Esophagus squamous epithelium (tissue), 5 donors: ENCODE results near the gene COQ8A. TPM values are rescaled to one million over a fixed set of nuclear protein-coding genes. Genes with fewer than 3 reads are reported as not detected.

ENCODE experiments used
- DNase-seq: peaks from one replicate; lab custom pipeline; 2025; lab: John Stamatoyannopoulos, UW
- H3K27ac ChIP-seq, 4 donors: fragments of 200-600 bp; sonication (generic); one replicate each; pipeline ENCODE4 v1.5.1; 2016 to 2019; ENCODE audit warnings: mild to moderate bottlenecking in 1 of 4
- H3K27me3 ChIP-seq, 4 donors: fragments of 200-600 bp; sonication (generic); 1 replicate in 3 of 4; 2 replicates in 1 of 4; pipeline versions ENCODE4 v1.5.1 to v1.6.0; 2017 to 2021; ENCODE audit warnings: antibody characterized with exemption in 1 of 4
- H3K36me3 ChIP-seq, 3 donors: fragments of 200-600 bp; sonication (generic); one replicate each; pipeline ENCODE4 v1.5.1; 2016 to 2019
- H3K4me1 ChIP-seq, 3 donors: fragments of 200-600 bp; sonication (generic); one replicate each; pipeline ENCODE4 v1.5.1; 2017 to 2019
- H3K4me3 ChIP-seq, 4 donors: fragments of 200-600 bp; sonication (generic); 1 replicate in 3 of 4; 2 replicates in 1 of 4; pipeline ENCODE4 v1.5.1; 2016 to 2019; ENCODE audit warnings: mild to moderate bottlenecking in 2 of 4, moderate library complexity in 1 of 4
- H3K9me3 ChIP-seq, 3 donors: fragments of 200-600 bp; sonication (generic); one replicate each; pipeline ENCODE4 v1.5.1; 2016 to 2019
- POLR2A ChIP-seq, 4 donors: fragments of 450-650 bp; IDR thresholded peaks; one replicate each; pipeline ENCODE4 v1.6.1; 2017; ENCODE audit warnings: antibody characterized with exemption in 4 of 4, mild to moderate bottlenecking in 4 of 4, moderate library complexity in 3 of 4
- WGBS, 2 donors: methylation state at CpG; one replicate each; pipeline ENCODE4 v1.1.5; 2018; 5-methylcytosine and 5-hydroxymethylcytosine counted together
- intact Hi-C: fragments of 100-400 bp; cut with DNase I; formaldehyde crosslinking; loops from one replicate; pipeline ENCODE4 v1.15.0; 2022
- total RNA-seq, 4 donors: library from RNA; depleted of rRNA; stranded (reverse); fragments of >200 nt; gene quantifications; one replicate each; pipeline ENCODE4 v1.1.0, GENCODE V29; 2016
- TF ChIP-seq, protein P1 (sequence below), 6 experiments: fragments of 450-650 bp in 4 of 6; fragments of 200-600 bp in 2 of 6; sonication (generic) in 2 of 6; IDR thresholded peaks; one replicate each; pipeline ENCODE4 v1.5.1; 2016 to 2019; ENCODE audit warnings: antibody characterized with exemption in 6 of 6, mild to moderate bottlenecking in 4 of 6, moderate library complexity in 4 of 6
- donor health status: DM: yes; HTN: yes; CAD: no.

The COQ8A gene
- 10 to 100 TPM in 3 of 4 donors, 1 to 10 TPM in 1; 9.3 to 37.8 (median 16.9) TPM for total RNA-seq

DNA sequence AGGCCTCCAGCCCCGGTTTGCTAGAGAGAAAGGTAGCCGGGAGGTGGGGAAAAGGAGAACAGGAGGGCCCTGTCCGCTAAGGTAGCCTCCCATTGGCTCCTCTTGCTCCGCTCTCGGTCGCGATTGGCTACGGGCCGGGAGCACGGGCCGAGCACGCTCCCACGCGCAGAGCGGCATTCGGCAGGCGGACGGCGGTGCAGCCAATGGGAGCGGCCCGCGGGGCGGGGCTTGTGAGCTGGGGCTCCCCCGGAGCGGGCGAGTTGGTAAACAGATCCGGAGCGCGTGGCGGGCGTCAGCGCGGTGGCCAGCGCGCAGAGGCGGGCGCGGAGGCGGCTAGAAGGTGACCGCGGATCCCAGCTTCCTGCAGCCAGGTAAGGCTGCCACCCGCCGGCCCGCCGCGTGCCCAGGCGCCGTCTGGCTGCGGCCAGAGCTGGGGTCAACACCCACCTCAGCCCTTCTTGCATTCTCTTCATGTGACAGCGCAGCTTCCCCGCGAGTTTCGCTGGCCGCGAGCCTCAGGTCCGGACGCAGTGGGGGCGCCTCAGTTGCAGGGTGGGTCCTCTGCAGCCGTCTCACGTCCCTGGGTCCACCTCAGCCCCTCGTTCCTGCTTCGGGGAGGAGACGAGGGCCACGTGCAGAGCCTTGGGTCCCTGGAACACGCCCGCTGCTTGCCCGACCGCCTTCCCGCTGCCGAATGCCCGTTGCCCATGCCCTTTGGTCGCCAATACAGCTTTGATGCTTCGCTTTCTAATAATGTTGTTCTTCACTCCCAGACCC lies at the start of gene COQ8A:
COQ8A (plus strand) TSS at position 266 of the 777 bp plus-strand sequence. CDS start 21,092 bp downstream, outside the sequence.
- peaks cover 0 to under 1% (median under 1%) of the 10 kb centered on the region in 3 donors for H3K9me3 ChIP-seq
- TF ChIP-seq, protein P1, sequence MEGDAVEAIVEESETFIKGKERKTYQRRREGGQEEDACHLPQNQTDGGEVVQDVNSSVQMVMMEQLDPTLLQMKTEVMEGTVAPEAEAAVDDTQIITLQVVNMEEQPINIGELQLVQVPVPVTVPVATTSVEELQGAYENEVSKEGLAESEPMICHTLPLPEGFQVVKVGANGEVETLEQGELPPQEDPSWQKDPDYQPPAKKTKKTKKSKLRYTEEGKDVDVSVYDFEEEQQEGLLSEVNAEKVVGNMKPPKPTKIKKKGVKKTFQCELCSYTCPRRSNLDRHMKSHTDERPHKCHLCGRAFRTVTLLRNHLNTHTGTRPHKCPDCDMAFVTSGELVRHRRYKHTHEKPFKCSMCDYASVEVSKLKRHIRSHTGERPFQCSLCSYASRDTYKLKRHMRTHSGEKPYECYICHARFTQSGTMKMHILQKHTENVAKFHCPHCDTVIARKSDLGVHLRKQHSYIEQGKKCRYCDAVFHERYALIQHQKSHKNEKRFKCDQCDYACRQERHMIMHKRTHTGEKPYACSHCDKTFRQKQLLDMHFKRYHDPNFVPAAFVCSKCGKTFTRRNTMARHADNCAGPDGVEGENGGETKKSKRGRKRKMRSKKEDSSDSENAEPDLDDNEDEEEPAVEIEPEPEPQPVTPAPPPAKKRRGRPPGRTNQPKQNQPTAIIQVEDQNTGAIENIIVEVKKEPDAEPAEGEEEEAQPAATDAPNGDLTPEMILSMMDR (IDR thresholded peaks at IDR 0.05), result no peak
- TF ChIP-seq POLR2A (IDR thresholded peaks at IDR 0.05), result no peak
- H3K27me3 ChIP-seq, result no peaks in the 10 kb centered on the region
- peak within 1 kb of the TSS; percentile 83 to 92 (median 88) for H3K4me3 ChIP-seq
- DNase-seq, result peak; percentile 96
- peak within 1 kb of the TSS; percentile 95 to 99 (median 96) for H3K27ac ChIP-seq
- H3K36me3 ChIP-seq, result no peaks in the 10 kb centered on the region
- peaks cover 20 to 63% (median 31%) of the 10 kb centered on the region in 3 donors for H3K4me1 ChIP-seq
- intact Hi-C loops, result no loop called here
- WGBS, 2 donors, result 0% methylated on average over 21 to 23 of the region's 73 CpGs

DNA sequence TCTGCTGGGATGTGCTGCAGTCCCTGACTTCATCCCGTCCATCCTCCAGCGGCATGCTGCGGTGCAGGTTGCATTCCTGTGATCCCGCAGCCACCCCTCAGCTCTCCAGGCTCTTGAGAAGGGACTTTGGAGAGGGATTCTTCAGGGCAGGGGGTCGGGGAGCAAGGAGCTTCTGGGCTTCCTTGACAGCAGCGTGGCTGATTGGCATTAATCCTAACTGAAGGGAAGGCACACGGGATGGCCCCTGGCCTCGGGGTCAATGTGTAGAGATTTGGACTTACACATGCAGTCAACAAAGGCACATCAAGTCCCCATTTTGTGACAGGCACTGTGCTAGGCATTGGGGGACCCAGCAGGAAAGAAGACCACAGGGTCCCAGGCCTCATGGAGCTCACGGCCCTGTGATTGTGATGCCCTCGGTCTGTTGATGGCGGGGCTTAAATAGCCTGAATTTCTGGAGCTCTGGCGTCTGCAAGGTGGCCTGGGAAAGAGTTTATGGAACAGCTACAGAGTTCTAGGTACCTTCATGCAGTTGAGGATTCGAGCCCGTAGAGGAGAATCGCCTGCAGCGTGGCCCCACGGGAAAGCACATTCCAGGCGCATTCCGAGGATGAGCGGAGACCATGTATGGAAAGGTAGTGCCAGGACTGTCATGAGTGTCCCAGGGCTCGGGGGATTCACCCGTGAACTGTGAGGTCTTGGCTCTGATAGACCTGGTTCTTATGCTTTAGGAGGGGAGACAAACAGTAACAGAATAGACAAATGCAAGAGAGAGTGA lies 49.6 kb upstream of the COQ8A start:
- peaks cover 0 to 31% (median 0%) of the 10 kb centered on the region in 3 donors for H3K4me1 ChIP-seq
- H3K9me3 ChIP-seq, result no peaks in the 10 kb centered on the region
- DNase-seq, result no peak
- no peak overlapping the region for H3K27ac ChIP-seq
- H3K4me3 ChIP-seq, result no peak overlapping the region
- 86 to 91% methylated on average over 15 to 16 of the region's 22 CpGs for WGBS, 2 donors
- peaks cover 0 to 87% (median 8%) of the 10 kb centered on the region in 3 donors for H3K36me3 ChIP-seq
- H3K27me3 ChIP-seq, result no peaks in the 10 kb centered on the region
- intact Hi-C loops, result no loop called here
- TF ChIP-seq, protein P1 (IDR thresholded peaks at IDR 0.05), result no peak
- no peak for TF ChIP-seq POLR2A (IDR thresholded peaks at IDR 0.05)

DNA sequence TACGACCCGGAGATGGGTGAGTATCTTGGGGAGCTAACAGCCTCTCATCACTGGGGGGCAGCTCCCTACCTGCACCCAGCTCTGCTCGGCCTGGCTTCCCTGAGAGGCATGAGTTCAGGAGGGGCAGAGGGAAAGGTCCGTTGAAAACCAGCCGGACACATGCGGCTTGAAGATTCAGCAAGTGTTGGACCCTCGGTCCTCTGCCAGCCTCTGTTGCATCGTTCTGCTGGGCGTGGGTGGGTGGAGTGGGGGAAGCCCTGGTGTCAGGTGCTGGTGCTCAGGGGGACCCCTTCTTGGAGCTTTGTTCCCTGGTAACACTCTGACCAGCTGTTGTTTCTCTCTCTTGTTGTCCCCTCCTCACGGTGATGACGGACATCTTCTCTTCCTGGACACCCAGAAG lies 48.7 kb upstream of the COQ8A start:
- no peak overlapping the region for H3K27ac ChIP-seq
- DNase-seq, result no peak
- H3K4me3 ChIP-seq, result no peak overlapping the region
- intact Hi-C loops, result no loop called here
- peaks cover 0 to 30% (median 0%) of the 10 kb centered on the region in 3 donors for H3K4me1 ChIP-seq
- WGBS, 2 donors, result 89 to 93% methylated on average over 3 to 4 of the region's 11 CpGs
- TF ChIP-seq POLR2A (IDR thresholded peaks at IDR 0.05), result no peak
- TF ChIP-seq, protein P1 (IDR thresholded peaks at IDR 0.05), result no peak
- peaks cover 0 to 92% (median 8%) of the 10 kb centered on the region in 3 donors for H3K36me3 ChIP-seq
- no peaks in the 10 kb centered on the region for H3K27me3 ChIP-seq
- H3K9me3 ChIP-seq, result no peaks in the 10 kb centered on the region

DNA sequence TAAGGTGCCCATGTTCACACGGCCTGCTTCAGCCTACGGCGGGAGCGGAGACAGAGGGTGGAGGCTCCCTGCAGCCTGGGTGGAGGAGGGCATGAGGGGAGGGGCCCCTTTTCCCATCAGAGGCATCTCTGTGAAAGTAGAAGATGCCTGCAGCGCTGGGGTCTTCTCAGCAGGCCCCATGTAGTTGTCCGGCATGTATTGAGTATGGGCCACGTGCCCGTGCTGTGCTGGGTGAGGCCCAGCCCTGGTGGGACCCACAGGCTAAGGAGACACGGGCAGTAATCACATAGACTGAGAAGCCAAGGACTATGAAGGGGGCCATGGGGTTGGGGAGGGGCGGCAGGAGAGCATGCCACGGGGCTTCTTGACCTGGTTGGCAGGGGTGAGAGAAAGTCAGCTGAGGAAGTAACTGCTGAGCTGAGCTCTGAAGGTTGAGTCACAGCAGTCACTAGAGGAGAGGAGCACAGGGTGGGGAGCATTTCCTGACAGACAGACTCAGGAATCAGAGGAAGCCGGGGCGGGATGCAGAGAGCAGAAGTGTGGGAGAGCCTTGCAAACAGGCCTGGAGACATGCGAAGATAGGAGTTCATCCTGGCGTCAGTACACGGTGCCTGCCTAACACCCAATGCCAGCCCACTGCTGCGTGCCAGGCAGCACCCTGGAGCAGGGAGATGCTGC lies 48.1 kb upstream of the COQ8A start:
- WGBS, 2 donors, result 73 to 77% methylated on average over 10 to 15 of the region's 17 CpGs
- Histone ChIP-seq H3K27ac (no peak overlapping the region), H3K4me1 (peaks cover 0 to 28% (median 0%) of the 10 kb centered on the region in 3 donors), H3K9me3 (no peaks in the 10 kb centered on the region), H3K27me3 (no peaks in the 10 kb centered on the region), H3K36me3 (peaks cover 0 to 91% (median 8%) of the 10 kb centered on the region in 3 donors), H3K4me3 (no peak overlapping the region)
- TF ChIP-seq, protein P1 (IDR thresholded peaks at IDR 0.05), result no peak
- TF ChIP-seq POLR2A (IDR thresholded peaks at IDR 0.05), result no peak
- DNase-seq, result no peak
- intact Hi-C loops, result no loop called here
